M059J (cell line): ENCODE data around the gene ZNF644. TPM values are rescaled to one million over a fixed set of nuclear protein-coding genes. Genes with fewer than 3 reads are reported as not detected.
A peak's percentile ranks its signal among the peaks of the same experiment; 100 is the strongest.
"Not testable (repeated sequence)": the region's sequence is repeated elsewhere in the genome, so short reads cannot be mapped to it uniquely, and the experiment has no call there.

Experiments
- DNase-seq: peaks from one replicate; pipeline ENCODE4 v3.0.0-alpha.2; 2012; ENCODE audit warnings: low read depth
- total RNA-seq: library from RNA; depleted of rRNA; stranded (reverse); fragments of >200 nt; shearing (Covaris generic); gene quantifications from 2 replicates; pipeline ENCODE4 v1.2.3, GENCODE V29; 2014

Gene ZNF644
- total RNA-seq, 1 experiment from 2014 or later: 46.9 TPM

- no peak for DNase-seq
These were observed 94.9 kb downstream of the ZNF644 start for GRCh38 chr1:90926971-90927370.

- DNase-seq: peak; percentile 90
These were observed 95.6 kb downstream of the ZNF644 start for GRCh38 chr1:90925928-90926869.

- no peak for DNase-seq
These were observed 96.9 kb downstream of the ZNF644 start for GRCh38 chr1:90924982-90925381.

- DNase-seq: no peak
These were observed 98.8 kb downstream of the ZNF644 start for GRCh38 chr1:90922996-90923395.

- no peak for DNase-seq
These were observed 99.6 kb downstream of the ZNF644 start for GRCh38 chr1:90922202-90922601.

- DNase-seq: peak; percentile 20
These were observed 101.9 kb downstream of the ZNF644 start for GRCh38 chr1:90919900-90920299.

GRCh38 chr1:90919190-90919719, 102.6 kb downstream of the ZNF644 start:
- no peak for DNase-seq

GRCh38 chr1:90911353-90911752, 110.5 kb downstream of the ZNF644 start:
- no peak for DNase-seq

- no peak for DNase-seq
These were observed 119.2 kb downstream of the ZNF644 start for GRCh38 chr1:90902672-90903071.

- no peak for DNase-seq
These were observed 122.6 kb downstream of the ZNF644 start for GRCh38 chr1:90899263-90899662.

- DNase-seq: not testable (repeated sequence)
These were observed 128.2 kb downstream of the ZNF644 start for GRCh38 chr1:90893679-90894078.

GRCh38 chr1:90892884-90893283, 129.0 kb downstream of the ZNF644 start:
- not testable (repeated sequence) for DNase-seq

- not testable (repeated sequence) for DNase-seq
These were observed 129.6 kb downstream of the ZNF644 start for GRCh38 chr1:90892196-90892595.

GRCh38 chr1:90891756-90892155, 130.1 kb downstream of the ZNF644 start:
- not testable (repeated sequence) for DNase-seq

- no peak for DNase-seq
These were observed 139.6 kb downstream of the ZNF644 start for GRCh38 chr1:90882221-90882620.

GRCh38 chr1:90881034-90881433, 140.8 kb downstream of the ZNF644 start:
- DNase-seq: no peak

GRCh38 chr1:90879281-90879680, 142.6 kb downstream of the ZNF644 start:
- peak; percentile 33 for DNase-seq

- no peak for DNase-seq
These were observed 145.7 kb downstream of the ZNF644 start for GRCh38 chr1:90876101-90876500.
